ENCODE data around the gene IMMT.

The IMMT gene

GRCh38 chr2:86195808-86196387 lies 636 bp upstream of the IMMT start:
- DNase-seq, result no peak

- DNase-seq, result no peak
These were observed 559 bp downstream of the IMMT start for GRCh38 chr2:86194751-86195054.

- no peak for DNase-seq
These were observed 1.2 kb downstream of the IMMT start for GRCh38 chr2:86193901-86194567.

GRCh38 chr2:86189782-86190416 lies 5.4 kb downstream of the IMMT start:
- DNase-seq, result no peak

- DNase-seq, result no peak
These were observed 8.8 kb downstream of the IMMT start for GRCh38 chr2:86186431-86186830.

- no peak for DNase-seq
These were observed 9.6 kb downstream of the IMMT start for GRCh38 chr2:86185517-86186212.

- no peak for DNase-seq
These were observed 18.7 kb downstream of the IMMT start for GRCh38 chr2:86176597-86176996.

- DNase-seq, result no peak
These were observed 19.4 kb downstream of the IMMT start for GRCh38 chr2:86175828-86176227.

- no peak for DNase-seq
These were observed 20.8 kb downstream of the IMMT start for GRCh38 chr2:86174445-86174844.

- no peak for DNase-seq
These were observed 22.7 kb downstream of the IMMT start for GRCh38 chr2:86172610-86173009.

GRCh38 chr2:86171295-86171694 lies 24.0 kb downstream of the IMMT start:
- no peak for DNase-seq

GRCh38 chr2:86170449-86170848 lies 24.8 kb downstream of the IMMT start:
- no peak for DNase-seq

GRCh38 chr2:86160156-86160952 lies 34.9 kb downstream of the IMMT start:
- no peak for DNase-seq

GRCh38 chr2:86158286-86158685 lies 37.0 kb downstream of the IMMT start:
- DNase-seq, result no peak

GRCh38 chr2:86157009-86157556 lies 38.2 kb downstream of the IMMT start:
- no peak for DNase-seq

- DNase-seq, result no peak
These were observed 44.8 kb downstream of the IMMT start for GRCh38 chr2:86150502-86150901.

- DNase-seq, result no peak
These were observed 47.5 kb downstream of the IMMT start for GRCh38 chr2:86147793-86148192.

GRCh38 chr2:86143926-86144685 lies 51.2 kb downstream of the IMMT start:
- DNase-seq, result no peak

GRCh38 chr2:86143307-86143706 lies 52.0 kb downstream of the IMMT start:
- DNase-seq, result no peak

GRCh38 chr2:86142436-86143257 lies 52.6 kb downstream of the IMMT start:
- DNase-seq, result no peak

GRCh38 chr2:86140969-86141392 lies 54.3 kb downstream of the IMMT start:
- no peak for DNase-seq
